HG03469 (cell line): ENCODE data around the gene RFTN2.
A peak's percentile ranks its signal among the peaks of the same experiment; 100 is the strongest.
"Not testable (repeated sequence)": the region's sequence is repeated elsewhere in the genome, so short reads cannot be mapped to it uniquely, and the experiment has no call there.

Experiments used
- ATAC-seq: cut with Tn5 transposase; IDR thresholded peaks from one replicate; pipeline ENCODE4 v1.9.1; 2021; ENCODE audit warnings: mild to moderate bottlenecking, moderate library complexity, moderate number of reproducible peaks; ENCODE audit not compliant: unreplicated experiment

RFTN2 gene

GRCh38 chr2:197675711-197676188 lies 363 bp upstream of the RFTN2 start:
- no peak for ATAC-seq

GRCh38 chr2:197674591-197674990 lies 796 bp downstream of the RFTN2 start:
- no peak for ATAC-seq

- no peak for ATAC-seq
Observed at GRCh38 chr2:197674060-197674459, 1.3 kb downstream of the RFTN2 start.

DNA sequence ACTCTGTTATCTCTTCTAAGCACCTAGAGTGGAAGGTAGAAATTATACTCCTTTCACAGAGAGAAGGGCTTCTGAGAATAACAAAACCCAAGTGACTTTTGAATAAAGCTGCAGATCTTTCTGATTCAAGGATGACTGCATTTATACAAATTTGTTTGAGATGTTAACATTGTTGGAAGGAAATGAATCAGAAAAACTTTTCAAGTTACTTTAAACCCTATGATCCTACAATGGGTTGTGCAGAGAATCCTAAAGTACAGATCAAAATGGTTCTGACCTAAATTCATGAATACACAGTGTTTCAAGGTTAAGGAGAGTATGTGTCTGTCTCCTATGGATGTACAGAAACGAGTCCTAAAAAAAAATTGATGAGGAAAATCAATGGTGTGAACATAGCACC lies 1.8 kb downstream of the RFTN2 start:
- no peak for ATAC-seq

- ATAC-seq: no peak
Observed at GRCh38 chr2:197673106-197673505, 2.3 kb downstream of the RFTN2 start.

GRCh38 chr2:197672371-197672893 lies 3.0 kb downstream of the RFTN2 start:
- ATAC-seq: no peak

DNA sequence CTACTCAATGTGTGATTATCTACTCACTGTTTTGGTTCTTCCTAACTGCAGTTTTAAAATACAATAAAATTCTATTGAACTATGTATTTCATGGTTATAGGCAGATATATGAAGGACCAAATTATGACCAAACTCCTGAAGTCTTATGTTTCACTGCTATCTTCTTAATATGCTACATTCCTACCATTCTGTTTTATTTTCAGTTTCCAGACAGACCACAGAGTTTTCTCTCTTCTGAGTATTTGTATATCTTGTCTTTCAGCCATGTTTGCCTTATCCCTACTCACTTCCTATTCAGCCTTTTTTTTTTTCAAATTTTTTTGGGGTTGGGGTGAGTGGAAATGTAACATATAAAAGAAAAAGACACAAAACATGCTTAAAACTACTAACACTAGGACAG lies 6.3 kb downstream of the RFTN2 start:
- no peak for ATAC-seq

DNA sequence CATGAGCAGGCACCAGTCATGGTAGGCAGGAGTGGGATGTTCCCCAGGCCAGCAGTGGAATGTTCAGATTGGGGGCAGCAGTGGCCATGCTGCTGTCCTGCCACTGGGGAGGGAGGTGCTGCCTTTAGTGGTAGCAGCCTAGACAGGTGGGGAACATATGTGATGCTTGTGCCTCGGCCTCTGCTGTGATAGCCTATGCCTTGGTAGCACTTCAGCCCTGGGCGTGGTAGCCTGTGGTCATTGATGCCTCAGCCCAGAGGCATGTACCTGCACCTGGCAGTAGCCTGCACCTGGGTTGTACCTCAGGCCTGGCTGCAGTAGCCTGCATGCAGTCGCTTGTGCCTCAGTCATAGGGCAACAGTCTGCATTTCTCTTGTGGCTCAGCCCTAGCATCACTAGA lies 7.1 kb downstream of the RFTN2 start:
- ATAC-seq: no peak

DNA sequence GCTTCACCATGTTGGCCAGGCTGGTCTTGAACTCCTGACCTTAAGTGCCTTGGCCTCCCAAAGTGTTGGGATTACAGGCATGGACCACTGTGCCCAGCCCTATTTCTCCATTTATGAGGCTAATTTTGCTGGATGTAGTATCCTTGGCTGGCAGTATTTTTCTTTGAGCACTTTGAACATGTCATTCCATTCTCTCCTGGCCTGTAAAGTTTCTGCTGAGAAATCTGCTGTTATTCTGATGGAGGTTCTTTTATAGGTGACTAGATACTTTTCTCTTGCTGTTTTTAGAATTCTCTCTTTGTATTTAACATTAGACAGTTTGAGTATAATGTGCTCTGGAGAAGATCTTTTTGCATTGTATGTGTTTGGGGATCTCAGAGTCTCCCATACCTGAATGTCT lies 9.1 kb downstream of the RFTN2 start:
- no peak for ATAC-seq

GRCh38 chr2:197661626-197662025 lies 13.8 kb downstream of the RFTN2 start:
- no peak for ATAC-seq

DNA sequence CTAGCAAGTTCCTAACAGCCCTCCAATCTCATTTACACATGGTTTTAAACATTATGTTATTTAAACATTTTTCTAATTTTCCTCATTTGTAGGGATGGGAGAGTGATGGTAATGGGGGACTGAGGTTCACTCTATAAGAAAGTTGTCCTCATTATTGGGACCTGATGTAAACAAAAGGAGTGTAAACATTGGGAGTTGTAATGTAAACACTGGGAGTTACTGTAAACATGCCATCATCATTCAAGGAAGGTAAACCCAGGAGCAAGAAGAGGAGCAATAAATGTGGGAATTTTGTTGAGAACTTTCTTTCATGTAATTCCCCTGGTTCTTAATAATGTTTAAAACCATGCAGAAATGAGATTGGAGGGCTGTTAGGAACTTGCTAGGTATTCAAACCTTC lies 17.8 kb downstream of the RFTN2 start:
- no peak for ATAC-seq

GRCh38 chr2:197647961-197648690 lies 27.3 kb downstream of the RFTN2 start:
- ATAC-seq: no peak

DNA sequence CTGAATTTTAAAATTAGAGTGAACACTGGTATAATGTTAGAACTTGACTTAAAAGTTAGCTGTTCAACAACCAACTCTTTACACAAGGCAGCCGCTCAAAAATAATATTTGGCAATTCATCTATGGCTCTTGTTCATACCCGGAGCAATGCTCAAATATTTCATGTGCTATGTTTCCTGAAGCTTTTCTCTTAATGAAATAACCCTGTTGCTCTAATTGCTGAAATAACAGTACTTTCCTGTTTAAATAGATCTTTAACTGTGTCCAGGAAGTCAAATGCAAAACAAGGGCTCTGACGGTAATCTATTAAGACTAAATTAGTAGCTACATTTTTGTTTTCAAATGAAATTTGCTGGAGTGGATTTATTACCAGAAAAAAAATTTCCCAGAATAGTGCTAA lies 33.7 kb downstream of the RFTN2 start:
- no peak for ATAC-seq

GRCh38 chr2:197640571-197641122 lies 34.7 kb downstream of the RFTN2 start:
- not testable (repeated sequence) for ATAC-seq

DNA sequence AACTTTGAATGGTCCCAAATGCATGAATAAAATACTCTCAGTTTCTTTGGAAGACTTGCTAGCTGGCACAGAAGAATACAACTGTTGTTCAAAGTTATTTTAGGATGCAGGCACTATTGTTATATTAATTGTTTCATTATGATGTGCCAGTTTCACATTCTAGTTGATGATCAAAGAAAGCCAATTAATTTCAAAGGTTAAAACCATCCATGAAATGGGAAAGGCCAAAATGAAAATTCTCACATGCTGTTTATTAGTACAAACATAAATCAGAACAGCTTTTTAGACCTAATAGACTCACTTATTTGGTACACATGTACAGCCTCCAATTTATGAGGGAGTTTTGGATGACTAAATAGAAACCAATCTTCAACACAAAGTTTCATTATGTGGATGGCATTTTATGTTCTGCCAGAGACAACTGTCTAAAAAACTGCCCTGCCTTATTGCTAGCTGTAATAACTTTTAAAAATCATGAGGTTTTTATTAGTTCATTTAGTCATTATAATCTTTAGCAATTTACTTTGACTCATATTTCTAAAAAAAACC lies 42.2 kb downstream of the RFTN2 start:
- ATAC-seq: no peak

- ATAC-seq: peak; percentile 63
Observed at GRCh38 chr2:197628043-197628500, 47.3 kb downstream of the RFTN2 start.

DNA sequence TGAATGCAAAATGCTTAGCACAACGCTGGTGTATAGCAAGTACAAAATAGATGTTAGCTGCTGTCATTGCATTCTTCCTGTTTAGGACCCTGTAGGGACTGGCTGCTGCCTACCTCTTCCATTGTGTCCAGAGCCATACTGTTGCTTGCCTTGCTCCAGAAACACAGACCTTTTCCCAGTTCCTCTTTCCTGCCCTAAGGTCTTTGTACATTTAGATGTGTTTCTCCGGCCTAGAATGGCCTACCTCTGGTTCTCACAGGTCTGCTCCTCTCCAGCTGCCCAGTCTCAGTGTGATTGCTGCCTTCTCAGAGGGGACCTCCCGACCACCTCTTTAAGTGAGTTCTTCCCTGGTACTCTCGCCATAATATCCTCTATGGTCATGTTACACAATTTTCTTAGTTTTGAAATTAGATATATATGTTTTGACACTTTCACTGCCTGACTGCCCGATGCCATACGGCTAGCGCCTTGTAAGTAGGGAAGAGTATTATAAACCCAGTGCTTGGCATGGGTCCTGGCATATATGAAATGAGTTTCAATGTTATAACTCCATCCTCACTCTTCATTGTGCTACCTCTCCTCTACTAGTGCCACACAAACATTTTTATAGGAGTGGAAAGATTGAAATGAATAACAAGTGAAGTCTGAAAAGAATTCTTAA lies 48.3 kb downstream of the RFTN2 start:
- ATAC-seq: no peak

GRCh38 chr2:197620133-197620532 lies 55.3 kb downstream of the RFTN2 start:
- no peak for ATAC-seq

DNA sequence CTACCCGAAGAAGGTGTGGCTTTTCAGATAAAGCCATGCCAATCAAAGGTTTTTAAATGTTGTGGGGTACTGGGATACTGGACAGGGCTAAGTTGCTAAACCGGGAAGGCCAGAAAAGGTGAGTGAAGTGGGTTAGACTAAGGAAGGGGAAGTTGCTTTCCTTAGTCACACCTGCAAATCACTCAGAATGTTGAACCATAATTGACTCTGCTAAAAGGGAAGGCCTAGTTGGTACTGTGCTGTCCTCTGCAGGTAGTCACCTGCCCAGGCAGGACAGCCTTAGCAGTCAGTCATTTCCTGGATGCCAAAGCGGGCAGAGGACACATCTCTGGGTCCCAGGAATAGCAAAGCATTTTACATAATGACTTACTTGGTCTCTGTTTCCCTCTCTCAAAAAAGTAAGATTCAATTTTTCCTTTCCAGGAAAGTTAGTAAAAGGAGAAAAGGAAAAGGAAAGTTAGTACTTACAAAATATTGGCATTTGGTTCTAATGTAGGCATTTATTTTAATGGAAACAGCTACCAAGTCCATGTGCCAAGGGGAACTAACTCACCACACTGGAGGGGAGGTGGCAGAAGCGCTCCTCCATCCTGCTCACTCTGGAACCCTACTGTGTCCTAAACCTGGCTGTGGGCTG lies 60.3 kb downstream of the RFTN2 start:
- no peak for ATAC-seq

DNA sequence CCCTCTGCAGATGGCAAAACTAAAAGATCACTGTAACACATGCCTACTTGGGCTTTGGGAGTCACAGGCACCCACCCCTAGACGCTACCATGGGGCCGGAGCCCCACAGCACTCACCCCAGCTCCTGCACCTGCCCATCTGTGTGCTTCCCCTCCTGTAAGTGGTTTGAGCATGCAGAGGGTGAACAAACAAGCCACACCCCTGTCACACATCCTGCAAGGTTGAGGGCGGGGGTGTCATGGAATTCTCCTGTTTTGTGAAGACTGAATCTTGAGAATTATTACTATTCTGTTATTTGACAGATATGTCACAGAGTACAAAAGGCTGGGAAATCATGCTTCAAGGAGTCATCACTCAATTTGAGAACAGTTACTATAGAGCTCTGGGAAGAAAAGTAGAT lies 60.9 kb downstream of the RFTN2 start:
- ATAC-seq: no peak

DNA sequence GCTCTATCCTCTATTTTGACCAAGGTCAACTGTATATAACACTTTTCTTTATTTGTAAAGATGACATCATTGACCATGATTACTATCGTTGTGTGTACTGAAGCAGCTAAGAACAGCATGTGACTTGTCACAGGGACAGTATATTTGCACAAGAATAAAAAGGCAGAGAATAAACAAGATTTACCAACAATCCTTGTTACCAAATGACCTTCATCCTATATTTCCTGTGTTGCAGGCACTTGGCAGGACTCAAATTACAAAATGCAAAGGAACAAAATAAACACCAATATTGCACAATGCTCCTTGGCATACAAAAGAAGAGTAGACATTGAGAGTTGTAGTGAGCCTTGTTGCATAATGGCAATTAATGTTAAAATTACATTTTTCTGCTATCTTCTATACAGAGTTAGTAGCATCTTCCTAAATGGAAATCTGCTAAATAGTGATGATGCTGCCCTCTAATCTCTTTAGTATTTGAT lies 61.8 kb downstream of the RFTN2 start:
- no peak for ATAC-seq
